Activated T-cell treated with anti-CD3 and anti-CD28 coated beads, Interleukin-2, amount 50 U/mL, for 48 hours (primary cell): ENCODE data around the gene RNPS1.
"Not testable (repeated sequence)": the region's sequence is repeated elsewhere in the genome, so short reads cannot be mapped to it uniquely, and the experiment has no call there.

Source experiments
- DNase-seq, 2 experiments: peaks; one replicate each; pipeline ENCODE4 v3.0.0-alpha.2; 2020

The RNPS1 gene

GRCh38 chr16:2253293-2253692 is 14.6 kb downstream of the RNPS1 start:
- DNase-seq, result no peak

DNA sequence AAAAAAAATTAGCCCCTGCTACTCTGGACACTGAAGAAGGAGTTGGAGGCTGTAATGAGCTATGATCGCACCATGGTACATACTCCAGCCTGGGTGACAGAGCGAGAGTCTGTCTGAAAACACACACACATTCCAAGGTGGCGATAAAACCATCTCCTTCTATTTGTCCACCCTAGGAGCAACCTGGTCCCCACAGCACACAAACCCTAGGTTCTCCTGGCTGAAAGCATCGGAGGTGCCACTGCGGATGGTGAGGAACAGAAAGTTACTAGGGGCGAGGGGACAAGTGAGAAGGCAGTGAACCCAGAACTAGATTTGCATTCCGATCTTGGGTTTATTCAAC is 15.1 kb downstream of the RNPS1 start:
- DNase-seq, result no peak

GRCh38 chr16:2251296-2252111 is 16.4 kb downstream of the RNPS1 start, which contains the start of gene ECI1:
TSS of gene ECI1 (minus strand) at chr16:2251587. CDS start at chr16:2251566, 21 bp downstream.
- DNase-seq, result peak; percentile 90 to 93

- peak; percentile 65 to 66 for DNase-seq
Measured at GRCh38 chr16:2250652-2251295, 17.2 kb downstream of the RNPS1 start.

- DNase-seq, result no peak
Measured at GRCh38 chr16:2246301-2246885, 21.5 kb downstream of the RNPS1 start.

DNA sequence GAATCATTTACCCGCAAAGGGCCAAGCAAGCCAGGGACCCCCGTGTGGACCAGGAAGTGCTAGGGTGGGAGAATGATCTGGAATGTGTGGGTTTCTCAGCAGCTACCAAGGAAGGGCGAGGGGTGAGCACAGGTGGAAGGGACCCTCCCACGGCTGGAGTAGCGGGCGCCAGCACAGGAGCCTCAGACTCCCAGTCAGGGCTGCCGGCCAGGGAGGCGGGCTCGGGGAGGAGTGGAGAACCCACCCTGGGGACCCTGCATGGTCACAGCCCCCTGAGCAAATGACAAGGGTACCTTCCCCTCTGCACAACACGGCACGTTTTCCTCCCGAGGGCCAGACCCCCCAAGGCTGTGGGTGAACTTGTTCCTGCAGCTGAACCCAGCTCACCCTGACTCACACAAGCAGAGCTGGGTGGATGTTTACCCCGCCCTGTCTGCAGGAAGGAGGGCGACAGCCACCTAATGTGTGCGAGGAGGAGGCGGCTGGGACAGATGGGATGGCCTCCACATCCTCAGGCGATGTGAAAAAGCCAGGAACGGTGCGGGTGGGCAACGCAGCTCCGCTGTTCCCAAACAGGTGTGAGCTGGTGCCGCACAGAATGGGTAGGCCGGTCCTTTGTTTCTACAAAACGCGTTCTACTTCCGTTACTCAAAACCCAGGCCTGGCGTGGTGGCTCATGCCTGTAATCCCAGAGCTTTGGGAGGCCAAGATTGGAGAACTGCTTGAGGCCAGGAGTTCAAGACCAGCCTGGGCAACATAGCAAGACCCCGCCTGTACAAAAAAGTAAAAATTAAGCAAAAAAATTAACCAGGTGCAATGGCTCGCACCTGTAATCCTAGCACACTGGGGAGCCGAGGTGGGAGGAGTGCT is 22.8 kb downstream of the RNPS1 start:
- no peak for DNase-seq

- no peak for DNase-seq
Measured at GRCh38 chr16:2244301-2244700, 23.6 kb downstream of the RNPS1 start.

GRCh38 chr16:2243781-2244180 is 24.1 kb downstream of the RNPS1 start:
- no peak for DNase-seq

DNA sequence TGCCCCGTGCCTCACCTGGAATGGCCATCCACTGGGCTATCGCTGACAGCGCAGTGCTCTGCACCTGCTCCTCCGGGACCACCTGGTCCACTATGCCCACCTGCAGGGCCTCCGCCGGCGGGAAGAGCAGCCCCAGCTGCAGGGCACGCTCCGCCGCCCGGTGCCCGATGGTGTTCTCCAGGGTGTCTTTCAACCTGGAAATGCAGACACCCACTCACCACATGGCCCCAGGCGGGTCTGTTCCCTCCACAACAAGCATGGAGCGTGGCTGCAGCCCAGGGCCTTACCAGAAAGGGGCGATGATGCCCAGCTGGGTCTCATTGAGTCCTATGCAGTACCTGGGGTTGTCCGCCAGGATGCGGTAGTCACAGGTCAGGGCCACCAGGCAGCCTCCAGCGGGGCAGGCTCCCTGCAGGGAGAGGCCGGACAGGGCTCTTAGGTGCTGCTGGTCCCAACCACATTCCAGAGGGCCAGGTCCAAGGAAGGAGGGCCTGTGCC is 24.8 kb downstream of the RNPS1 start:
- DNase-seq, result no peak

DNA sequence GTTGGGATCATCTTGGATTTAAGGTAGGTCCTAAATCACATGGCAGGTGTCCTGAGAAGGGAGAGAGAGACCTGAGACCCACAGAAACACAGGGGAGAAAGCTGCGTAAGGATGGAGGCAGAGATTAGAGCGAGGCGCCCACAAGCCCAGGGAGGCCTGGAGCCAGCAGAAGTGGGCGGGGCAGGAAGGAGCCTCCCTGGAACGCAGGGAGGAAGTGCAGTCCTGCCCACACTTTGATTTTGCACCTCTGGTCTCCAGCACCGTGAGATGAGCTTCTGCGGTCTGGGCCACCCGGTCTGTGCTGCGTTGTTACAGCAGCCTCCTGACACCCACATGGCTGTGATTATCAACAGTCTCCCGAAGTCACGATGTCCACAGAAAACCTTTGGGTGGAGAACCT is 25.3 kb downstream of the RNPS1 start:
- no peak for DNase-seq

DNA sequence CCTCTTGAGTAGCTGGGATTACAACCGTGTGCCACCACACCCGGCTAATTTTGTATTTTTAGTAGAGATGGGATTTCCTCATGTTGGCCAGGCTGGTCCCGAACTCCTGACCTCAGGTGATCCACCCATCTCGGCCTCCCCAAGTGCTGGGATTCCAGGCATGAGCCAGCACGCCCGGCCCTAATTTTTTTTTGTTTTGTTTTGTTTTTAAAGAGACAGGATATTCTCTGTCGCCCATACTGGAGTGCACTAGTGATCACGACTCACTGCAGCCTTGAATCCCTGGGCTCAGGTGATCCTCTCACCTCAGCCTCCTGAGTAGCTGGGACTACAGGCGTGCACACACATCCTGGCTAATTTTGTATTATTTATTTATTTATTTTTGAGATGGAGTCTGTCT is 27.6 kb downstream of the RNPS1 start:
- not testable (repeated sequence) for DNase-seq

GRCh38 chr16:2238838-2239675 is 28.9 kb downstream of the RNPS1 start:
- no peak for DNase-seq

DNA sequence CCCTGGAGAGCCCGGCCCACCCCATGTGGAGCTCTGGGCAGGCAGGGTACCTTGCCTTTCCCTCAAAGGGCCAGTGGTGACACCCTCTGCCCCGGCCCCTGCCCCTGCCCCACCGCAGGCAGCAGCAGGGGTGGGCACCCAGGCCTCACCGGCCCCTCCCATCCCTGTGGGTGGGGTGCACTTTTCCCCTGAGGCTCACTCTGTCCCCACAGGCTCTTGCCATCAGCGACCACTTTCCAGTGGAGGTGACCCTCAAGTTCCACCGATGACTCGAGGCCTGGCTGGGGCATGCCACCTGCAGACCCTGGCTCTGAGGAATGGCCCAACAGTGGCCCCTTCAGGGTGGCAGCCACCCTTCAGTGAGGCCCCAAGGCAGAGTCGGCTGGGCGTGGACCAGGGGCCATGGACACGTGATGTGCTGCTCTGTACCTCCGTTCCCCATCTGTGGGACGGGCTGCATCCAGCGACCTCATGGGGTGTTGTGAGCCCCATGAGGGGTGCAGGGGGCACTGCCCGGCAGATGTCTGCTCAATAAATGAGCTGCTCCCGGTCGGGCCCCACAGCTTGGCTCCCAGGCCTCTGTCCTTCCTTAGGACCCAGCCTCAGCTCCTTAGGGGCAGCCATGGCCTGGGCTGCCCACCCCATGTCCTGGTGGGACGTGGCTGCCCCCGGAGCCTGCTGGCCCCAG is 29.6 kb downstream of the RNPS1 start:
- no peak for DNase-seq

GRCh38 chr16:2237493-2238149 is 30.3 kb downstream of the RNPS1 start:
- DNase-seq, result no peak

GRCh38 chr16:2237102-2237482 is 30.8 kb downstream of the RNPS1 start:
- DNase-seq, result no peak

GRCh38 chr16:2236337-2237101 is 31.4 kb downstream of the RNPS1 start, which contains the start of gene DNASE1L2:
TSS of gene DNASE1L2 (plus strand) at chr16:2236444. CDS start at chr16:2236817, 373 bp downstream.
- peak in 1 of 2 experiments; percentile 41 for DNase-seq

DNA sequence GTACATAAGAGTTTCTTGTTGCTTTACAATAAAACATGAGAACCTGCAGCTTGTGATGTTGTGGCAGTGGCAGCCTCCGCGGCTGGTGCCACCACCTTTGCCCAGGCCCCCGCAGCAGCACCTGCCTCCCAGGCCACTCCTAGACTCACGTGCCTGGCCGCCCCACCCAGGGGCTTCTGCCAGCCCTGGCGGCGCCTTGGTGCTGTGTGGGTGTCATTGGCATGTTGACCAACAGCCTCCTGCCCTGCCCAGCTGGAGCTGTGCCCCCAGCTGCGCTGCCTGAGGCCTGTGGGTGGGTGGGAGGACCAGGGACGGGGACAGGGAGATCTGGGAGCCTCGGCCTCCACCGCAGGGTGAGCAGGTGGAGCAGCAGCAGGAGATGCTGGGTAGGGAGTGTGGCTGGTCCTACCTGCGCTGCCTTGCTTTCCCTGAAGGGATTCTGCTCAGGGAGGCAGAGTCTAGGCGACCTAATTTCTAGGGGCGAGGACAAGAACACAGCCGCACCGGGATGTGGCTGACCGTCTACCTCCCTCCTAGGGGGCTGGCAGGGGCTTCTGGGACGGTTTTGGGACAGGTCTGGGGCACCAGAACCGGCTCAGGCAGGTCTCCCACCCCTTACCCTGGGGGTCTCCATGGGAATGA is 32.1 kb downstream of the RNPS1 start:
- DNase-seq, result no peak

GRCh38 chr16:2235234-2235651 is 32.7 kb downstream of the RNPS1 start:
- no peak for DNase-seq

- no peak for DNase-seq
Measured at GRCh38 chr16:2234813-2235170, 33.1 kb downstream of the RNPS1 start.
